Stimulated activated CD4-positive, alpha-beta T cell treated with anti-CD3 and anti-CD28 coated beads, Interleukin-4, amount 100 ng/mL, for 4 hours (primary cell): Measurements from ENCODE around the gene FAXDC2.
"Not testable (repeated sequence)": the region's sequence is repeated elsewhere in the genome, so short reads cannot be mapped to it uniquely, and the experiment has no call there.

Experiments used
- DNase-seq, 2 experiments: peaks; one replicate each; pipeline ENCODE4 v3.0.0-alpha.2; 2020

FAXDC2 gene

GRCh38 chr5:154829589-154830218, 20.7 kb downstream of the FAXDC2 start:
- peak in 1 of 2 experiments; percentile 9 for DNase-seq

DNA sequence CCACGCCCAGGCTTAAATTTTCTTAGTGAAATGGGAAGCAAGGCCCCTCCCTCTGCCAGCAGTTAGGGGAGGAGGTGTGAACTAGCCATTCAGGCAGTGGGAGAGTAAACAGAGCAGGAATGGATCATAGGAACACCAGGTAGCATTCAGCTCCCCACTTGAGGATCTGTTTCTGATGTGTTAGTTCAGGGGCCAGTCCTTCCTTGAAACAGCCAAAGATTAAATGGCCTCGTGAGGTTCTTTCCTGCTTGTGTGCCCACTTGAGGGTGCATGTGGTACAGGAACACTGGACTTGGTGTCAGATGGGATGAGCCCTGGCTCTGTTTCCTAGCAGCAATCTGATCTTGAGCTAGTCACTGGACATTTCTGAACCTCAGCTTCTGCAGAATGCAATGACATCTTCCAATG, 21.2 kb downstream of the FAXDC2 start:
- no peak for DNase-seq

DNA sequence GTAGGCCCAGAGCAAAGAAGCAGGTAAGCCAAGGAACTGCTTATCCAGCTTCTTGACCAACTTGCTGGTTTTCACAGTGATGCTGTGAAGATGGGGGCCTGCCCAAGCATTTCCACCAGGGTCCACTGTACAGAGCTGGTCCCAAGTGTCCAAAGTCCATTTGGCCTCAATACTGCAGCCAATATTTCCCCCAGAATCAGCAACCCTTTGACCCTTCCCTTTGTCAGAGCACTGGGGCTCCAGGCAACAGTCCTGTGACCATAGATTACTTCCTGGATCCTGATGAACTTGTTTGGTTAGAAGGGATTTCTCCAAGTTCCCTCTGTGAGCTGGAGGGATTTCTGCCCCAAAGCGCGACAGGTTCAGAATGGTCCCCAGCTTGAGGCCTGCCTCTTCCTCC, 26.3 kb downstream of the FAXDC2 start:
- no peak for DNase-seq

- DNase-seq: no peak
These were observed 26.8 kb downstream of the FAXDC2 start for GRCh38 chr5:154823605-154824004.

GRCh38 chr5:154822896-154823295, 27.5 kb downstream of the FAXDC2 start:
- DNase-seq: not testable (repeated sequence)

DNA sequence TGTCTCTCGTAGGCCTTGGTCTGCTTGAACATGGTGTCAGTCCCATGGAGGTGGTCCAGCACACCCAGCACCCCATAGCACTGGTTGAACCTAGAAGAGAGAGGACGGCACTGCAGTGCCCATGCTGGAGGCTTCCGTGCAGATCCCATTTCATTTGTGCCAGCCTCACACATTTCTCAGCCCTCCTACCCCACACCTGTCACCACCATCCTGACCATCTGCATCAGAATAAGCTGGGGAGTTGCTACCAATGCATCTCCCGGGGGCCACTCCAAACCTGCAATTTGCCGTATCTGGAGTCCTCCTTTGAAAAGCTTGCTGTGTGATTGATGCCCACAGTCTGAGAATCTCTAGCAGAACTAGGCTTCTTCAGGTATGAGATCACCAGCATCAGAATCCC, 30.0 kb downstream of the FAXDC2 start:
- no peak for DNase-seq

- no peak for DNase-seq
These were observed 30.9 kb downstream of the FAXDC2 start for GRCh38 chr5:154819546-154819945.

DNA sequence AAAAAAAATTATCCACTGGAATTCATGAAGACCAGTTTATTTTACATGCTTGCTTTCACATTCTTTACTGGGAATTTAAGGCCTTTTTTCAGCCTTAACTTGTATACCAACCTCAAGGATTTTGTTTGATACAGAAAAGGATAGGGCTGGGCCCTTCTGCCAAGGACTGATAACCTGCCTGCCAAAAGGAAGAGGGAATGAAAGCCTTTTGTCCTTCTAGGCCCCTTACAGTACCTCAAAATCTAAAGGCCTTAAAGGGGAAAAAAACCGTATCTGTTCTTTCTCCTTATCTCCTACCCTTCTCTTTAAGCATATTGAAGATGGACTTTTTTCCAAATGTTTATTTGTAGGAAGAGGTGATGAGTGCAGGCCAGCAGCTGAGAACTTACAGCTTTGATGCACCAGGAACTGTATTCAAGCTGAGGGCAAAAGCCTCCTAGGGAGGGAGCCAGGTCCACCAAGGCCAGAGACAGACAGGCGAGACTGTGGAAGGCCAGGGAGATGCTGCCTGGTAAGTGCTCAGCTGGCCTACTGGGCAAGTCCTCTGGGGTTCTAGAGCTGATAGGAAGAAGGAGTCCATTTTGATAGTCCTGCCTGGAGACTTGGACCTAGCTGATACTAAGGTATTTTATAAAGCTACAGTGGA, 31.8 kb downstream of the FAXDC2 start:
- no peak for DNase-seq

DNA sequence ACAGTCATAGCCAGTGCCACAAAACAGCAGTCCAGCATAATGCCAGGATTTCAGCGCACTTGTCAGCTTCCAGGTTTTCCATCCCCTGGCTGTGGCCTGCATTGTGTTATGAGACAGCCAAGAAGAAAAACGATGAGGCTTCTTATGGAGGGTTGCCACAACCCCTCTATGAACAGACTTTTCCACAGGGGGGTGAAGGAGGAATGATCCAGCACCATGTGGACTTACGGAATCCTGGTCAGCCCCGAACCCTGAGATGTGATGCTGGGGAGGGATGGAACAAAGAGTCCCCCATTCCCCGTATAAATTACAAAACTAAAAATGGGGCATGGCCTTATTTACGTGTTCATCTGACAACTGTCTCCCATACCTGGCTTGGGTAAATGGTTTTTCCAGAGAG, 32.6 kb downstream of the FAXDC2 start:
- no peak for DNase-seq

- no peak for DNase-seq
These were observed 33.4 kb downstream of the FAXDC2 start for GRCh38 chr5:154816891-154817492.

GRCh38 chr5:154815684-154816247, 34.6 kb downstream of the FAXDC2 start:
- no peak for DNase-seq

DNA sequence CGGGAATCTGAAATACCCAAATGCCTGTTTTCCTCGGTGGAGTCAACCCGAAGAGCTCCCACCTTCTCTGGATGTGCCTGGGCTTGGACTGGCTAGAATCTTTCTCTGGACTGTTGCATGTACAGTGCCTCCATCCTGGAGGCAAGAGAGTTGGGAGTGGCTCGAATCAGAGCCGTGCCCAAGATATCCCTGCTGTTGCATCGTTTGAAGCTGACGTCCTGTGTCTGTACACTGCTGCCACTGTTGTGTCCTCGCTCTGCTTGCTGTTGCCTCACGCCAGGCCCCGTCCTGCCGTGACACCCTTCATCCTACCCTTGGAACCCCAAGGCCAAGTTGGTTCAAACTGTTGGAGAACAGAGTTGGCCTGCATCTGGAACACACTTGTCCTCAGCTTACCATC, 35.4 kb downstream of the FAXDC2 start:
- no peak for DNase-seq

DNA sequence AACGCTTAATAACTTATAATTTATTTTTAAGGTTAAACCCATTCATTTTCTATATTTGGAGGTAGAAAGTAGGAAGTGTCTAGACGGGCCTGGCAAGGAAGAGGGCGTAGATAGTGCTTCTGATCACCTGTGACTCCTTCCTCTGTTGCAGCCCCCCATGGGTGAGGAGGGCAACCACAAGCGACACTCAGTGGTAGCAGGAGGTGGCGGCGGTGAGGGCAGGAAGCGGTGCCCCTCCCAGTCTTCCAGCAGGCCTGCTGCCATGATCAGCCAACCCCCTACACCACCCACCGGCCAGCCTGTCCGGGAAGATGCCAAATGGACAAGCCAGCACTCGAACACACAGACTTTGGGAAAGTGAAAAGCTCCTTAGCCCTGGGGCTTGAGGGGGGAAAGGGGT, 36.7 kb downstream of the FAXDC2 start:
- DNase-seq: peak in 1 of 2 experiments; percentile 16

GRCh38 chr5:154813158-154813557, 37.2 kb downstream of the FAXDC2 start:
- DNase-seq: no peak

- peak; percentile 46 to 55 for DNase-seq
These were observed 38.5 kb downstream of the FAXDC2 start for GRCh38 chr5:154811653-154812465.

GRCh38 chr5:154811239-154811638, 39.2 kb downstream of the FAXDC2 start:
- no peak for DNase-seq

DNA sequence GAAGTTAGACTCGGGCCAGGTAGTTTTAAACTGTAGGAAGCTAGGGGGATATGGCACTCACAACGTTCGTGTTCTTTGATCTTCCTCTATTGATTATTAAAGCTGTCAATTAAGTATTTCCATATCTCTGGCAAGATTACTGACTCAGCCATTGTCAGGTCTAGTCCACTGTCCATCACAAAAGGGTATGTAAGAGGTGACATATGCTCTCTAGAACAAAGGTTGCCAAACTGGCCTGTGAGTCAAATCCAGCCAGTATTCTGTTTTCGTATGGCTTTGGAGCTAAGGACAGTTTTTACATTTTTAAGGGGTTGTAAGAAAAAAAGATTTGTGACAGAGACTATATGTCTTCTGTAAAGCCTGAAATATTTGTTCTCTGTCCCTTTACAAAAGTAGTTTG, 44.2 kb downstream of the FAXDC2 start:
- no peak for DNase-seq

- DNase-seq: no peak
These were observed 48.4 kb downstream of the FAXDC2 start for GRCh38 chr5:154802050-154802449.

GRCh38 chr5:154801083-154801482, 49.3 kb downstream of the FAXDC2 start:
- DNase-seq: no peak

DNA sequence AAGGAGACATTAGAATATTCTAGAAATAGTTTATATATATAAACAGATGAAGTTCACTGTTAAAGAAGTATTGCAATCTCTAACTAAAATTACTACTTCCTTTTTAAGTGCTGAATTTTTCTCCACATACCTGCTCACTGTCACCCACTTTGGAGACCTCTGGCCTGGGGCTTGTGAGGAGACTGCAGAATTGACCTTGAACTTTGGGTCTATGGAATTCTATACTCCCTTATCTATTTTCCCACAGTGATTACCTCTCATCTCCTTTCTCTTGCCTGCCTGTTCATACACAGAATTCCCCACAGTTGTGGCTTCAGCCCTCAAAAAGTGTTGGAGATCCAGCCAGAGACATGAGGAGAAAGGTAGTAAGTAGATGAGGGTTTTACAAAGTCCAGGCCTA, 49.8 kb downstream of the FAXDC2 start:
- DNase-seq: no peak

DNA sequence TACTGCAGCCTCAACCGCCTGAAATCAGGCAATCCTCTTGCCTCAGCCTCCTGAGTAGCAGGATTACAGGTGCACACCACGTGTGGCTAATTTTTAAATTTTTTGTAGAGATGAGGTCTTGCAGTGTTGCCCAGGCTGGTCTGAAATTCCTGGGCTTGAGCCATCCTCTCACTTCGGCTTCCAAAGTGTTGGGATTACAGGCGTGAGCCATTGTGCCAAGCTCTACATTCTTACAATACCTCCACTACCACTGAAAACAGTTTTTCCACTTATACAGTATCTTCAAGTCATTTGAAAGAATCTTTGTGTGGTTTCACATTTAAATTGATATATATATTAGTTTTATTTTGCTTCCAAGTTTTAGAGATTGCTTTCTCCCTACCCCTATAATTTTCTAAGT, 52.6 kb downstream of the FAXDC2 start:
- no peak for DNase-seq

DNA sequence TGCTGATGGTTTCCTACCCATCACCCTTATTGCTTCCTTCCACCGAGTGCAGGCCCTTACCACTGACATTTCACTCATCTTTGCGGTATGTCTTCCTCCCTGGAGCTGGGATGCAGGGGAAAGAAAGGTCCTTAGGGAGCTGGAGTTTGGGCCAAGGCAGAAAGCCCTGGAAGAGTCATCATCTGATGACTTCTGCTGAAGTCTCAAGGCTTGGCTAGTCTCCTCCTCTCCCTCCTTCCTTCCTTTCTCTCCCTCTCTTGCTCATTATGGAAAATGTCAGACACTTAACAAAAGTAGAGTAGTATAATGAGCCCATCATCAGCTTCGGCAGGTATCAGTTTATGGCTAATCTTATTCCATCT, 55.2 kb downstream of the FAXDC2 start:
- no peak for DNase-seq

DNA sequence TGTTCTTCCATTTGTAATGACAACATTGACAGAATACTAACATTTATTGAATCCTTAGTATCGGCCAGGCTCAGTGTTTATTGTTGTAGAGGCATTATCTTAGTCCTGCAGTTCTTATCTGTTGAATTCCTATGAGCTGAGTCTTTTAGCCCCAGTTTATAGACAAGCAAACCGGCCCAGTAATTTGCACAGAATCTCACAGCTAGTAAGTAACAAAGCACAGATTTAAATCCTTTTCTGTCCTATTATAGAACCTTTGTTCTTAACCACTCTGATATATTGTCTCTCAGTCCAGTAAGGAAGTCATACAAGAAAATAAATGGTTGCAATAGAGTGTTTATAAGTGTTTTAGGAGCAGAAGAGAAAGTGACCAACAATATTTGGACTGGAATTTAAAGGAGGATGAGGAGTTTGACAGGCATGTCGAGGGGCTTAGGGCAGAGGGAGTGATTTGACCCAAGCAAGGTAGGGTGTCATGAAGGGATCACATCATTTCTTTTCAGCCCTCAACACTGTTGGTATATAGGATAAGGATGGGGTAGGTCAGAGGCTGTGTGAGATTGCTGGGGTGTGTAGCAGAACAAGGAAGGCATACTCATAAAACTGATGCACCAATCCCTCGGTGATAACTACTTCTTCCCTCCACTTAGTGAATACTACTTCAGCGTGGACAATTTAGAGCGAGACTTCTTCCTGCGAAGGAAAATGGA, 55.7 kb downstream of the FAXDC2 start:
- DNase-seq: no peak
